OCI-LY3 (cell line): Measurements from ENCODE around the gene PTCHD1.

Experiments used
- H2AFZ ChIP-seq: fragments of 200-600, 300-600 bp; shearing (Covaris generic); 2 replicates; pipeline ENCODE4 v1.6.0; 2014; ENCODE audit warnings: antibody characterized with exemption, low read depth, low read length
- H3K27ac ChIP-seq: fragments of 200-600, 300-600 bp; sonication (generic); 2 replicates; pipeline ENCODE4 v1.5.1; 2014; ENCODE audit warnings: mild to moderate bottlenecking, low read length, moderate library complexity, mixed read lengths
- H3K27me3 ChIP-seq: fragments of 200-600, 300-600 bp; sonication (generic); 2 replicates; pipeline ENCODE4 v1.6.1; 2014; ENCODE audit warnings: low read depth, low read length, mixed read lengths
- H3K36me3 ChIP-seq: fragments of 200-600, 300-600 bp; sonication (generic); replicated peaks from 2 replicates; pipeline ENCODE3; 2014; ENCODE audit warnings: low read depth, low read length, mixed read lengths
- H3K4me1 ChIP-seq: fragments of 300-600, 200-600 bp; sonication (generic); 2 replicates; pipeline ENCODE4 v1.6.1; 2014; ENCODE audit warnings: low read length, mixed read lengths
- H3K4me2 ChIP-seq: fragments of 200-600, 300-600 bp; sonication (generic); 2 replicates; pipeline ENCODE4 v1.6.1; 2014; ENCODE audit warnings: low read length, mixed read lengths
- H3K4me3 ChIP-seq: fragments of 300-600, 200-600 bp; sonication (generic); 2 replicates; pipeline ENCODE4 v1.5.1; 2014; ENCODE audit warnings: antibody characterized with exemption, mild to moderate bottlenecking, low read length, moderate library complexity
- H3K79me2 ChIP-seq: fragments of 300-600, 200-600 bp; shearing (Covaris generic); 2 replicates; pipeline ENCODE4 v1.6.1; 2014; ENCODE audit warnings: mild to moderate bottlenecking, low read length, mixed read lengths
- H3K9ac ChIP-seq: fragments of 300-600, 200-600 bp; shearing (Covaris generic); 2 replicates; pipeline ENCODE4 v1.6.0; 2014; ENCODE audit warnings: mild to moderate bottlenecking, low read length, moderate library complexity
- H3K9me3 ChIP-seq: fragments of 200-600, 300-600 bp; shearing (Covaris generic); 2 replicates; pipeline ENCODE4 v1.6.1; 2014; ENCODE audit warnings: low read length, mixed read lengths; ENCODE audit not compliant: insufficient read depth
- H4K20me1 ChIP-seq: fragments of 200-600, 300-600 bp; sonication (generic); 2 replicates; pipeline ENCODE4 v1.6.1; 2016; ENCODE audit warnings: low read length, mixed read lengths; ENCODE audit not compliant: insufficient read depth
- EZH2phosphoT487 ChIP-seq: fragments of 200-600 bp; shearing (Covaris generic); IDR thresholded peaks from 2 replicates; pipeline ENCODE4 v1.6.1; 2018; ENCODE audit warnings: antibody characterized with exemption, mixed run types, low read depth
- TF ChIP-seq, protein P1 (sequence below): fragments of 200-600, 300-600 bp; sonication (generic); IDR thresholded peaks from 2 replicates; pipeline ENCODE4 v1.5.1; 2014; ENCODE audit warnings: antibody characterized with exemption, low read length, low read depth

PTCHD1 gene

DNA sequence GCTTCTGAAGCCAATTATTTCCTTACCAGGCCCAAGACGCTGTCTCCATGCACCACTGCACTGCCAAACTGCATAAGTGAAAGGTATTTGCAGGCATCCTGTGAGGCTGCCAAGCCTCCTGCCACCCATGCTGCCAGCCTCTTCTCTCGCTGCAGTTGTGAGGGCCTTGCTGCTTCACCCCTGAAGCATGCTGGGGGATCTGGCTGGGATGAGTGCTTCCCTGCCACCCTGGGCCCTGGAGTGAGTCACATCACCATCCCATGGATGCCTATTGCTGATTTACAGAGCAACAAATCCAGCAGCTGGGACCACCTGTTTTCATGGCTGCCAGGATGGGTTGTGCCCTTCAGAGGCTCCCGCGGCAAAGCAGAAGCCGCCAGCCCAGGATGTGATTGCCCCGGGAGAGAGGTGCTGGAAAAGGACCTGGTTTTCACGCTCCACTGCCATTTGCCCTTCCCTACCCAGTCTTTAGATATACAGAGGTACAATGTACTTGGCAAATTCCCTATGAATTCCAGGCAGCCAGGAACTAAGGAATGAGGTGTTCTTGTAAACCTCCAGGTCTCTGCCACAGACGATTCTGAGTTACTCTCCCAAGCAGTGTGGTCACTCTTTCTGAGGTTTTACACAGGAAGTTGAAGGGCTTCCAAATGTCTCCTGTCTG is 41.5 kb upstream of the PTCHD1 start:
- TF ChIP-seq EZH2phosphoT487, result no peak
- TF ChIP-seq, protein P1, sequence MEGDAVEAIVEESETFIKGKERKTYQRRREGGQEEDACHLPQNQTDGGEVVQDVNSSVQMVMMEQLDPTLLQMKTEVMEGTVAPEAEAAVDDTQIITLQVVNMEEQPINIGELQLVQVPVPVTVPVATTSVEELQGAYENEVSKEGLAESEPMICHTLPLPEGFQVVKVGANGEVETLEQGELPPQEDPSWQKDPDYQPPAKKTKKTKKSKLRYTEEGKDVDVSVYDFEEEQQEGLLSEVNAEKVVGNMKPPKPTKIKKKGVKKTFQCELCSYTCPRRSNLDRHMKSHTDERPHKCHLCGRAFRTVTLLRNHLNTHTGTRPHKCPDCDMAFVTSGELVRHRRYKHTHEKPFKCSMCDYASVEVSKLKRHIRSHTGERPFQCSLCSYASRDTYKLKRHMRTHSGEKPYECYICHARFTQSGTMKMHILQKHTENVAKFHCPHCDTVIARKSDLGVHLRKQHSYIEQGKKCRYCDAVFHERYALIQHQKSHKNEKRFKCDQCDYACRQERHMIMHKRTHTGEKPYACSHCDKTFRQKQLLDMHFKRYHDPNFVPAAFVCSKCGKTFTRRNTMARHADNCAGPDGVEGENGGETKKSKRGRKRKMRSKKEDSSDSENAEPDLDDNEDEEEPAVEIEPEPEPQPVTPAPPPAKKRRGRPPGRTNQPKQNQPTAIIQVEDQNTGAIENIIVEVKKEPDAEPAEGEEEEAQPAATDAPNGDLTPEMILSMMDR, result no peak
- Histone ChIP-seq H3K4me2 (no peak overlapping the region), H3K36me3 (no peaks in the 10 kb centered on the region), H3K9ac (no peak overlapping the region), H3K4me3 (no peak overlapping the region), H3K27me3 (no peaks in the 10 kb centered on the region), H3K9me3 (no peaks in the 10 kb centered on the region), H2AFZ (no peak overlapping the region), H3K27ac (no peak overlapping the region), H4K20me1 (no peaks in the 10 kb centered on the region), H3K4me1 (no peaks in the 10 kb centered on the region), H3K79me2 (no peaks in the 10 kb centered on the region)

DNA sequence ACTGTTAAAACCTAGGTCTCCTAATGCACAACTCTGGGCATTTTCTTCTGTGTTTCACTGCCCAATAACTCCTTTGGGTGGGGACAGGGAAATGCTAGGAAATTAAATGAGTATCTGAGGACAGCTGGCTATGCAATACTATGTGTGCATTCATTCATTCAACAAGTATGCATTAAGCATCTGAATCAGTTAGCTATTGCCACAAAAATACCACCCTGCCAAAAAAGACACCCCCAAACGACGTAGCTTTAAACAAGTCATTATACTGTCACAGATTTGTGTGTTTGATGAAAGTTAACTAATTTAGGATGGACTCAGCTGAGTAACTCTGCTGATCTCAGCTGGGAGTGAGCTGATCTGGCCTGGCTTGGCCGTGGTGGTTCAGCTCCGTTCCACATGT is 29.8 kb upstream of the PTCHD1 start:
- Histone ChIP-seq H3K4me1 (peaks cover 9% of the 10 kb centered on the region), H3K36me3 (no peaks in the 10 kb centered on the region), H4K20me1 (no peaks in the 10 kb centered on the region), H3K4me2 (no peak overlapping the region), H3K27me3 (no peaks in the 10 kb centered on the region), H3K79me2 (no peaks in the 10 kb centered on the region), H2AFZ (no peak overlapping the region), H3K9me3 (no peaks in the 10 kb centered on the region), H3K9ac (no peak overlapping the region), H3K27ac (no peak overlapping the region), H3K4me3 (no peak overlapping the region)
- TF ChIP-seq EZH2phosphoT487, result no peak
- TF ChIP-seq, protein P1, result no peak

DNA sequence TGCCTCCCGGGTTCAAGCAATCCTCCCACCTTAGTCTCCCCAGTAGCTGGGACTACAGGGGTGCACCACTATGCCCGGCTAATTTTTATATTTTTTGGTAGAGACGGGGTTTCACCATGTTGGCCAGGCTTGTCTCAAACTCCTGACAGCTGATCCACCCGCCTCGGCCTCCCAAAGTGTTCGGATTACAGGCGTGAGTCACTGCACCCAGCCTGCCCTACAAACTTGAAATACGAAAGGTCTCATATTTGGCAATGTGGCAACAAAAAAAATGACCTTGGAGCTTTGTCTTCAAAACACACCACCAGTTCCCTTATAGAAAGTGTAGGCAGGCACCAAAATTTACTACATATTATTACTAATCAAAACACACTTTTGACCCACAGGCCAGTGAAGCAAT is 22.9 kb upstream of the PTCHD1 start:
- peaks cover 21% of the 10 kb centered on the region for H3K4me1 ChIP-seq
- no peak overlapping the region for H2AFZ ChIP-seq
- TF ChIP-seq EZH2phosphoT487, result no peak
- TF ChIP-seq, protein P1, result no peak
- no peak overlapping the region for H3K4me2 ChIP-seq
- no peaks in the 10 kb centered on the region for H3K9me3 ChIP-seq
- H3K9ac ChIP-seq, result no peak overlapping the region
- no peak overlapping the region for H3K27ac ChIP-seq
- no peaks in the 10 kb centered on the region for H3K36me3 ChIP-seq
- H4K20me1 ChIP-seq, result peaks cover 3% of the 10 kb centered on the region; the same call in 1 of the 2 replicates
- H3K79me2 ChIP-seq, result no peaks in the 10 kb centered on the region
- H3K27me3 ChIP-seq, result peaks cover 19% of the 10 kb centered on the region; the same call in 1 of the 2 replicates
- H3K4me3 ChIP-seq, result no peak overlapping the region

DNA sequence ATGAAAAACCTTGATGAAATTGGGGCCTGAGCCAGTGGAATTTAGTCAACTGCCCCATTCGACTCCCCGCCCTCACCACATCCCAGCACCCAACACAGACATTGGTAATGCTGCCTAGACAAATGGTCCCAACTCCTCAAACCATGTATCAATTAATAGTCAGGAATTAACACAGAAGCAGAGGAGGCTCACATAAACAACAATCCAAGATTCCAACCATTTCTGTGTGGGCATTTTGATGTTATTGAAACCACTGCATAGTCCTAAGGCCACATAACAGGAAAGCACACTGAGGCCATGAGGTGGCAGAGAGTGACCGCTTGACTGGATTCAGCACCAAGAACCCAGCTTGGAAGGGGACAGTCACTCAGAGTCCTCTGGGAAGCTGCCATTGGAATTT is 22.5 kb upstream of the PTCHD1 start:
- Histone ChIP-seq H4K20me1 (peaks cover 3% of the 10 kb centered on the region; the same call in 1 of the 2 replicates), H3K9me3 (no peaks in the 10 kb centered on the region), H3K9ac (no peak overlapping the region), H3K4me1 (peaks cover 24% of the 10 kb centered on the region), H3K27me3 (peaks cover 19% of the 10 kb centered on the region; the same call in 1 of the 2 replicates), H3K36me3 (no peaks in the 10 kb centered on the region), H3K27ac (no peak overlapping the region), H3K4me2 (no peak overlapping the region), H3K79me2 (no peaks in the 10 kb centered on the region), H2AFZ (no peak overlapping the region), H3K4me3 (no peak overlapping the region)
- no peak for TF ChIP-seq EZH2phosphoT487
- TF ChIP-seq, protein P1, result no peak
